ENCODE data around the gene FOXK1.

DNA sequence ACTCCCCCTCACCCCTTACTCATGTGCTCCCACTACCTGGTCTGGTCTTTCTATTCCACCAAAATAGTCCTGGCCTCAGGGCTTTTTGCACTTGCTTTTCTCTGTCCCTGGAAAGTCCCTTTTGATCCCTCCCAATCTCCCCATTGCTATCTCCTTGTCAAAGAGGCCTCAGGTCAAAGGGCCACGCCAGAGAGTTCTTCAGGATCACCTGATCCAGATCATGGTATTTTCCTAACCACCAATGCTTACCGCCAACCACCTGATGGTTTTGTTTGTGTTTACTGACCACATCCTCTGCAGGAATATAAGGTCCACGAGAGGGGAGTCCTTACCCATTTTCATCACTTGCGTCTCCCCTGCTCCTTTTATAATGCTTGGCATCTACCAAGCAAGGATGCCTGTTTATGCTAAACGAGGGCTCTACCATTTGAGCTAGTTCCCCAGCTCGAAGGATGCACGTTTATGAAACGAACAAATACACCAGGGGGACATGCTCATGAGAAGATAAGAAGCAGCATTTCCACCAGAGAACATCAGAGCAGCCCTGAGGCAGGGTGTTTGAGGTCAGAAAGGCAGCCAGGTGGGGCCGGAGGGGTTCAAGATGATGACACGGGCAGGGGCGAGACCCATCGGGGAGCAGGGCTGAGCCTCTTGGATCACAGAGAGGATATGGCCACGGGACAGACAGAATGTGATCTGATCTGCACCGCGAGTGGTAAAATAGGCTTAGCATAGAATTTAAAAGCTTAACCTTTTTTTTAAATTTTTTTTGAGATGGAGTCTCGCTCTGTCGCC, 43.1 kb upstream of the FOXK1 start:
- TF ChIP-seq POLR2A (IDR thresholded peaks at IDR 0.05; ENCODE audit: low read depth, low read length) (no peak), TAF1 (IDR thresholded peaks at IDR 0.05; ENCODE audit: borderline replicate concordance, low read depth, low read length) (no peak)
